ENCODE data around the gene TIGD7.
"Not testable (repeated sequence)": the region's sequence is repeated elsewhere in the genome, so short reads cannot be mapped to it uniquely, and the experiment has no call there.

Gene TIGD7

DNA sequence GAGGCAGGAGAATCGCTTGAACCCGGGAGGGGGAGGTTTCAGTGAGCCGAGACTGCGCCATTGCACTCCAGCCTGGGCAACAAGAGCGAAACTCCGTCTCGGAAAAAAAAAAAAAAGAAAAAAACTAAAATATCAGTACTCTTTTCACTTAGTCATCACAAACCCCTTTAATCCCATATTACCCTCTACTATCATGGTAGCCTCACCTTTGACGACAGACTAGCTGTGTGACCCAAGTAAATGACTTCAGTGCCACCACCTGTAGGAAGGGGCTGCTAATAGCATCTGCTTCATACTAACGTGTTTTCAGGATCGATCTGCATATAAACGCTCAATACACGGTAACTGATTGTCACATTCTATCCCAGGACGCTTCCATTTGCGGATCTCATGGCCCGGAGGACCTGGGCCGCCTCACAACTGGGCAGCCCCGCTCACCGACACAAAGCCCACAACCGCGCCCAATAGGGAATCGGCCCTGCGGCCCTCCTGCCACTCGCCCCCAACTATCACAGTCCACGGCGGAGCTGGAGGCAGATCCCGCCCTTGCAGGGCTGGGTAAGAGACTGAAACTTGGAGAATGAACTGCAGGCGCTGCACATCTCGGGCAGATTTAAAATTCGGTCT, 23.0 kb downstream of the TIGD7 start:
- DNase-seq: peak; percentile 62

DNA sequence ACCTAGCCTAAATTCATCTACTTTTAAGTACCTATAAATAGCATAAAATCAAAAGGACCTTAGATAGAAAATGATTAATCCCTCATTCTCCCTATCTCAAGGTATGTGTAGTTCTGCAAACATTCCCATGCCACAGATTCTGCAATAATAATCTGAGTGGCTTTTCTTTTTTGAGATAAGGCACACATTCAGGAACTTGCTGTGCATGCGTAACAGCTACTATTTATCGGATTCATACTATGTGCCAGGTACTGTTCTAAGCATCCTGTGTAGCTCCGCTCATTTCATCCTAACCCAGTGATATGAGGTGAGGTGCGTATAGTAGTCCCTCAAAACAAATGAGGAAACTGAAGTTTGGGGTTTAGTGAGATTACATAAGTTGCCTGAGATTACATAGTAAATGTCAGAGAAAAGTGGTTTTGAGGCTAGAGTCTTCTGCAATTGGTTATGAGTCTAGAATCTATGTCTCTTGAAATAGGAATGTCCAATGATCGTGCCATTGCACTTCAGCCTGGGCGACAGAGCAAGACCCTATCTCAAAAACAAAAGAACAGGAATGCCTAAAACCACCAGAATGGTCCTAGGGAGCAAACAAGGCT, 23.9 kb downstream of the TIGD7 start:
- no peak for DNase-seq

DNA sequence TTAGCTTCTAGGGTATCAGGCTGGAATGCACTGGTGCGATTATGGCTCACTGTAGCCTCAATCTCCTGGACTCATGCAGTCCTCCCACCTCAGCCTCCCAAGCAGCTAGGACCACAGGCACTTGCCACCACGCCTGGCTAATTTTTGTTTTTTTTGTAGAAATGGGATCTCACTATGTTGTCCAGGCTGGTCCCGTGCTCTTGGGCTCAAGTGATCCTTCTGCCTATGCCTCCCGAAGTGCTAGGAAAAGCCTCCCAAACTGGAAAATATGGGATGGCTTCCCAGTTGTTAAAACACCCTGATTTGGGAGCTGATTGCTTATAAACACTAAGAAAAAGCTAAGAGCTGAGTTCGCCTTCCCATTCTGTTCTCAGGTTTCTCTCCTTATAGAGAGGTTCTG, 28.6 kb downstream of the TIGD7 start:
- DNase-seq: no peak

DNA sequence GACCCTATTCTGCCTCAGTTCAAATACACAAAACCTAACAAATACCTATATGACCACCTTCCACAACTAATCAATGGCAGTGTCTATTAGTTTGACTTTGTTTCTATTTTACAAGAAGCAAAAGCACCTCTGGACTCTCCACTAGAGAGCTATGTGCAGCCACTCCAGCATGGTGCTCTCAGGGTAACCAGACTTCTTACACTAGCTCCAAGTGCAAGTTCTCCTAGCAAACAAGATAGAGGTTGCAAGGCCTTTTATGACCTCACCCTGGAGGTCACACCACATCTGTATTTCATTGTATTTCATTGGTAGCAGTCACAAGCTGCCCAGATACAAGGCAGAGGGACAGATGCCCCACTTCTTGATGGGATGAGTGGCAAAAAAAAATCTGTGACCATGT, 30.3 kb downstream of the TIGD7 start:
- no peak for DNase-seq

DNA sequence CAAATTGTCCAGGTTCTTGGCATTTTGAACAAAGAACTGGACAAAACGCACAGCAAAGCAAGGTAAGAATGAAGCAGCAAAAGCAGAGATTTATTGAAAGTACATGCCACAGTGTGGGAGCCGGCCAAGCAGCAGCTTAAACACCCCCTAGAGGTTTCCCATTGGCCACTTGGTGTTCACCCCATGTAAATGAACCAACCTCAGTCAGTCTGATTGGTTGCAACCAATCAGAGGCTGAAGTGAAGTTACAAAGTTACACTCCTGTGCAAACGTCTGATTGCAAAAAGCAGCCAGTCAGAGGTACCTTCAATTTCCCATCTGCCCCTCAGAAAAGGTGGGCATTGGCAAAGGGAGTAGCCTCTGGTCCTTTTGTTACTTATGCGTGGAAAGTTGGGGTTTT, 30.7 kb downstream of the TIGD7 start:
- no peak for DNase-seq

DNA sequence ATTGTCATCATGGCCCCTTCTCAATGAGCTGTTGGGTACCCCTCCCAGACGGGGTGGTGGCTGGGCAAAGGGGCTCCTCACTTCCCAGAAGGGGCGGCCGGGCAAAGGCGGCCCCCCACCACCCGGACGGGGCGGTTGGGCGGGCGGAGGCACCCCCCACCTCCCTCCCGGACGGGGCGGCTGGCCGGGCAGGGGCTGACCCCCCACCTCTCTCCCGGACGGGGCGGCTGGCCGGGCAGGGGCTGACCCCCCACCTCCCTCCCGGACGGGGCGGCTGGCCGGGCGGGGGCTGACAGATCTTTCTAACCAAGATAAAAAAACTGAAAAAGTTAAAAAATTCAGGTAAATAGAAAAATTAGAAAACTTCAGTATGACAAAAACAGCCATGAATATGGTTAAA, 33.9 kb downstream of the TIGD7 start:
- DNase-seq: not testable (repeated sequence)

DNA sequence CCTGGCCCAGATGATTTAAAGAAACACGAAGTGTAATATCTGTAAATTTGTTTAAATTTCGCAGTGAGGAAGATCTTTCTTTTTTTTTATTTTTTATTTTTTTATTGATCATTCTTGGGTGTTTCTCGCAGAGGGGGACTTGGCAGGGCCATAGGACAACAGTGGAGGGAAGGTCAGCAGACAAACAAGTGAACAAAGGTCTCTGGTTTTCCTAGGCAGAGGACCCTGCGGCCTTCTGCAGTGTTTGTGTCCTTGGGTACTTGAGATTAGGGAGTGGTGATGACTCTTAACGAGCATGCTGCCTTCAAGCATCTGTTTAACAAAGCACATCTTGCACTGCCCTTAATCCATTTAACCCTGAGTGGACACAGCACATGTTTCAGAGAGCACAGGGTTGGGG, 34.5 kb downstream of the TIGD7 start:
- not testable (repeated sequence) for DNase-seq

DNA sequence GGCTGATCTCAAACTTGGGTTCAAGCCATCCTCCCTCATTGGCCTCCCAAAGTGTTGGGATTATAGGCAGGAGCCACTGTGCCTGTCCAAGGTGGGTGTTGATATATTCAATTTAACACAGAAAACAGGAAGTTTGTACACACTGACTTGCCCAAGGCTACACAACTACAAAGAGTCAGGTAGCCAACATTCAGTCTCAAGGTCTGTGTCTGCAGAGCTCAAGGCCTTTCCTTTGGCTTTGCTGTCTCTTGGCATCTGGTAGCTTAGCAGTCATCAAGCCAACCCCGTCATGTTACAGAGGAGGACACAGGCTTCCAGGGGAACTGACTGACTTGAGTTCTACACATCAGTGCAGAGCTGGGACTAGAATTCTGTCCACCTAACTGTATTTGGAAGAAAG, 36.9 kb downstream of the TIGD7 start:
- no peak for DNase-seq

DNA sequence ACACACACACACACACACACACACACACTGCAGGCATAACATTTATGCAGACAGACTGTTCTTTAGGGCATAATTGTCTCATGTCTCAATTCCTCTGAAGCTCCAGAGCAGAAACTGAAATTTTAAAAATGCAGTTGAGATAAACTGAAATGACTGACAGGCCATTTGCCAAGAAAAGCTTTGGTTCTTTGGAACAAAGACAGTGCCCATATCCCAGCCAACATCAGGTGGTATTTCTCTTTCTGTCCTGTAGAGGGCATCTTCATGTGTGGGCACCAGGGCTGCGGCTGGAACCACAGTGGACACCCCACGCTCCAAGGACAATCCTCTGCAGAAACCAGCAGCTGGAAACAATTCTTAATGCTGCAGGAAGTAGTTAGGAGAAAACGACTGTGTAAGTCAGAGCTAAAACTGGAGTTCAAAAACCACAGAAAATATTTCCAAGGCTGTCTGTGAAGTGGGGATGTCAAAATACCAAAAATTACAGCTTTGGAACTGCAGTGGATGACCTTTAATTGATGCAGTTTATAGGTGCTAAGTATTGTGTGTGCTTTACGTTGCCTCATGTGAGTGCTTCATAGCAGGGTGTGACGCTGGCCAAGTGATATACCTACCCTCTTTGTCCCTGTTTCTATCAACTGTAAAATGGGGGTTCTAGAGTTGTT, 38.2 kb downstream of the TIGD7 start:
- DNase-seq: no peak

DNA sequence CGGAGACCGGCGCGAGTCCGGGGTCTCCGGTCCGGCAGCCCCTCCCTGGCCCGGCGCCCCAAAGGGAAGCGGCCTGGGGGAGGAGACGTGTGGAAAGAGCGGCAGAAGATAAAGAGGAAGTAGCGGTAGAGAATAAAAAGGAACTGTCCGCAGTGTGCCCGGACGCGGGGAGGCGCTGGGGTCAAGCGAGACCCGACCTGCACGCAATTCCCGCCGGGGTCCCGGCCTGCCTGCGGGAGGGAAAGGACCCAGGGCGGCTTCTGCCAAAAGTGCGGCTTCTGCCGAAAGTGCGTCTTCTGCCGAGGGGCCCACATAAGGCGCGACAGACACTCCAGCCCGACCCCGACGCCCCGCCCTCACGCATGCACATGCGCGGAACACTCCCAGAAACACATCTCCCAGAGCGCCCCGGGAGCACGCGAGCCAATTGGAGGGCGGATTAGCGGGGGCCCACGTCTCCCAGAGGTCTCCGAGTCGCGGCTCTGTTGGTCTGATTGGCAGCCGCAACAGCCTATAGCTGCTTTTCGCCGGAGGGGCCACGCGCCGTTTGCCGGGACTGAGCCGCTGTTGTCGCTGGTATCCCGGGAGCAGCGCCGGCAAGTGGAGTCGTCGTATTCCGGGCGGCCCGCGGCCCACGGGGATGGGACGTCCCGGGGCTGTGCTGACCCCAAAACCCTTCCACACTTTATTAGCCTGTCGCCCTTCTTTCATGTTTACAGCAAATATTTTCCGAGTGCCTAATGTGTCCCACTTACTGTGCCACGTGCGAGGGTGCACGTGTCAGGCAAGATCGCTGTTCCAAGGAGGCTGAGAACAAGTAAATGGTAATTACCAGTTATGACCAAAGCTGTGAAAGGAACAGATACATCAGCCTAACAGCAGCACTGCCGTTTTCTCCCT, 40.8 kb downstream of the TIGD7 start:
- peak; percentile 78 for DNase-seq

DNA sequence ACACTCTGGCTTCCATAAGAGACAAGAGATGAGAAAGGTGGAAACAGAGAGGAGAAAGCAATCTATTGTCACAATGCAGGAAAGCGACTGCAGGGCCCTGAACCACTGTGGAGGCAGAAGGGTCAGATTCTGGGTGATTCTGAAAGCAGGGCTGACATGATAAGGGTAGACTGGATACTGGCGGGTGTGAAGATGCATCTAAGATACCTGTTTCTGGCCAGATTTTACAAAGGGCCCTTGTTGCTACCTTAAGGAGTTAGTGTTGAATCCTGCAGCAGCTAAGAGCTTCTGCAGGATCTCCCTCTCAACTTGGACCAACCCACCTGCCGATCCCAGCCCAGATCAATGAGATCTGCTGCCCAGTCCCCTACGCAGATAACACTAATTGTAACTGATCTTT, 42.7 kb downstream of the TIGD7 start:
- no peak for DNase-seq

DNA sequence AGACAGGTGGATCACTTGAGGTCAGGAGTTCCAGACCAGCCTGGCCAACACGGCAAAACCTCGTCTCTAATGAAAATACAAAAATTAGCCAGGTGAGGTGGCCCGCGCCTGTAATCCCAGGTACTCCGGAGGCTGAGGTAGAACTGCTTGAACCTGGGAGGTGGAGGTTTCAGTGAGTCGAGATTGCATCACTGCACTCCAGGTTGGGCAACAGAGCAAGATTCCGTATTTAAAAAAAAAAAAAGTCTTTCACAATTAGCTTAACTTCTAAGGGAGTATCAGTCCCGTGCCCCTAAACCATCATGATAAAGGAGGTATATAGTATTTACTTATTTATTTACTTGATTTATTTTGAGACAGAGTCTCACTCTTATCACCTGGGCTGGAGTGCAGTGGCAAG, 45.4 kb downstream of the TIGD7 start:
- DNase-seq: no peak

DNA sequence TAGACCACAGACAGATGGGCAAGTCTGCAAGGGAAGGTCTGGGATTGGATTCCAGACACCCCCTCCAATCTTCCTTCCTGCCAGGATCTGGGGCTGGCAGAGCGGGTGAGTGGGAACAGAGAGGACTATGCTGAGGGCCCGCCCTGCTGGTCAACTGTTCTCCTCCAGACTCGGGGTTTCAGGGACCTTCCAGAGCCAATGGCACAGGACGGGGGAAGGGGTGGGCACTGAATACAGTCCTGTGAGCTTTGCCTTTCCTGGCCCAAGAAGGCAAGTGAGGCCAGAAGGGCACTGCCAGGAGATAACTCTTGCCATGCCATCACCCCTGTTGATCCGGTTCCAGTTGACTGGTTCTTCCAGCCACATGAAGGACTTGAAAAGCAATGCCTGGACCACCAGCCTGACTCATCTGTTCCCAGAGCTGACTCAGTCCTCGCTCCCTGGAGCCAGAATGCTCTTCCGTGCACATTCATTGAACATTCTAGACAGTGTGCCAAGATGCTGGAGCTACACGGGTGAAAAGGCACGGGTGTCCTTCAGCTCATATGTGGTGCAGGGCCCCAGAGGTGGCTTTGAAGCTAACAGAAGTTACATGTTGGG, 48.3 kb downstream of the TIGD7 start:
- DNase-seq: no peak

DNA sequence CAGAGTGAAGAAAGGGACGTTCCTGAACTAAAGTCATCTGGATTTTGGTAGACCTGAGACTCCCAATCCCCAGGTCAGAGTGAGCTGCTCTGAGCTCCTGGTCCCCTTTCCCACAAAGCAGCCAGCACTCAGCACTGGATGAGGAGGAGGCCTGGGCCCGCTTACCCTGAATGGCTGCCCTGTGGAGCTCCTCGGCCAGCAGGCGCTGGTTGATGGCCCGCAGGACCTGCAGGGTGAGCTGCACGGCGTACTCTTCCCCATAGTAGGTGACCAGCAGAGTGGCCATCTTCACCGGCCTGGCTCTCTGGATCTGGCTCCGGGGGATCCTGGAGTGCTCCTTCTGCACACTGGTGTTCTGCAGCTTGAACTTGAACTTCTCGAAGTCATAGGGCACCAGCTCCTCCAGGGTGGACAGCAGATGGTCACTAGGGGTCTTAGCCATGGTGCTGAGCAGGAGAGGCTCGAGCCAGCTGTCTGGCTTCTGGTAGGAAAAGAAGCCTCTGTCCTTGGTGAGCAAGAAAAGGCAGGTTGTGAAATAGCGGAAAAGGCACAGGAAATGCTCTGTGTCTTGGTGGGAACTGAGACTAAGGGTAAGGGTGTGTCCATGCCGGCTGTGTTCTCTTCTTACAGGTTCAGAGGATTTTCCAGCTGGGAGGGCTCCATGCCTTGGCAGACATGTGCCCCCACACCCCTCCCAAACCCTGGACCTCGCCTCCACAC, 48.9 kb downstream of the TIGD7 start, which contains the start of gene MEFV:
TSS of gene MEFV (minus strand) at position 488 of the 720 bp plus-strand sequence. CDS start at position 442, 46 bp downstream.
- DNase-seq: no peak

DNA sequence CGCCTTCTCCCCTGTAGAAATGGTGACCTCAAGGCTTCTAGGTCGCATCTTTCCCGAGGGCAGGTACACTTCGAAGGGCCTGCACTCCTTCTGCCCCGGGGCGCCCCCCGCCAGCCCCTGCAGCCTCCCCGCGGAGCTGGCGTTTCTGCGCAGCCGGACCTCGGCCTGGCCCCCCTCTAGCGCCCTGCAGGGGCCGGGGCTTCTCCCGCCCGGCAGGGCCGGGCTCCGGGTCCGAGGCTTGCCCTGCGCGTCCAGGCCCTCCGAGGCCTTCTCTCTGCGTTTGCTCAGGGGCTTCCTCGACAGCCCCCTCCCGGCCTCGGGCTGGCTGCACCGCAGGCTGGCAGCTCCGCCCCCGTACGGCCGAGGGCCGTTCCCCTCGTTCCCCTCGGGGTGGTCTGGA, 50.9 kb downstream of the TIGD7 start:
- no peak for DNase-seq

DNA sequence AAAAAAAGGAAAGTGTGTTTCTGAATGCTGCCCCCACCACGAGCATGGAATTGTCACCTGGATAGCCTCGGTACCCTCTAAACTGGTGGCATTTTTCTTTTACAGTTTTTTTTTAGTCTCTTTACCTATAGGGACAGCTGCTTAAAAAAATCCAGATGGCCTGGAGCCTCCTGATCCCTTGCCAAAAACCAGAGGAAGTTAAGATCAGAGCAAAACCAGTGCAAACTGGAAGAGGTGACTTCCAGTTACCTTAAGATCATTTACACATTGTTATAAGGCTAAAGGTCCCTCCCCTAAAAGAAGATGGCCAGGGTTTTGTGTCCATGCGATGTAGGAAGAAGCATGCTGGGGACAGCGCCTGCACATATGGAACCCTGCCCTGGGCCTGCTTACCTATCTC, 52.3 kb downstream of the TIGD7 start:
- no peak for DNase-seq

DNA sequence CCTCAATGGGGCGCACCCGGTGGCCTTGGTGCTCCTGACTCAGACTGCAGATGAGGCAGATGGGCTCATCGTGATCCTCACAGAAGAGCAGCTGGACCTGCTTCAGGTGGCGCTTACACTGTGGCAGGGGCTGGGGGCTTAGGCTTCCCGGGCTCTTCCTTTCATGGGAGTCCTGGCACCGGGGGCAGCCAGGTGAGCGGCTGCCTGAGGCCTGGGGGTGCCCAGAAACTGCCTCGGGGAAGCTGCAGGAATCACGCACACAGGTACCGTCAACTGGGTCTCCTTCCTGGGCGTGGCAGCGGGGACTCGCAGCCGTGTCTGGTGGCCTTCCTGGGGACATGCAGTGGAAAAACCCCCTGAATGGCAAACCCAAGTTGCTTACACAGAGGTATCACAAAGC, 55.8 kb downstream of the TIGD7 start:
- no peak for DNase-seq

DNA sequence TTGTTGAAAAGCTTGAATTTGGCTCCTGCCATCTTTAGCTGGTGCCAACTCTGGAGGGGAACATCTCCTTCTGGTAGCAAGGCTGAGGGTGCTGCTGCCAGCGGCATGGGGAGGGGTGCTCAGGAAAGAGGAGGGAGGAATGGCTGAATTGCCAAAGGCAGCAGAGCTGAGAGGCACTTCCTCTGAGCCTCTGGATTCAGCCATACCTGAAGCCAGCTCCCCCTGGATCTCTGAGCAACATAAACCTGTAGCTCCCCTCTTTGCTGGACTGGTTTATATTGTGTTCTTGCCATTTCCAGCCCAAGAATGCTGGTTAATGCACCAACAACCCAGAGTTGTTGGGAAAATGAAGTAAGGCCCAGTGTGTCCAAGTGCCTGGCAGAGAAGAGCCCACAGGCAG, 56.2 kb downstream of the TIGD7 start:
- no peak for DNase-seq
